Suprapubic skin (tissue), 4 donors: Measurements from ENCODE around the gene TBC1D5.

ENCODE experiments used
- EP300 ChIP-seq: sonication (generic); formaldehyde crosslinking; IDR thresholded peaks from one replicate; pipeline ENCODE4 v1.6.1; 2017; ENCODE audit warnings: antibody characterized with exemption
- POLR2A ChIP-seq, 2 donors: fragments of 450-650 bp; IDR thresholded peaks; one replicate each; pipeline ENCODE4 v1.6.1; 2017; ENCODE audit warnings: antibody characterized with exemption in 2 of 2, mild to moderate bottlenecking in 2 of 2, moderate library complexity in 2 of 2
- POLR2AphosphoS5 ChIP-seq, 3 donors: sonication (generic); formaldehyde crosslinking; IDR thresholded peaks; one replicate each; pipeline ENCODE4 v1.6.1; 2017; ENCODE audit warnings: antibody characterized with exemption in 3 of 3
- TF ChIP-seq, protein P1 (sequence below), 2 donors: fragments of 200-600 bp in 1 of 2; fragments of 450-650 bp in 1 of 2; sonication (generic) in 1 of 2; IDR thresholded peaks; one replicate each; pipeline ENCODE4 v1.5.1; 2016 to 2019; ENCODE audit warnings: antibody characterized with exemption in 2 of 2, mild to moderate bottlenecking in 1 of 2, moderate library complexity in 1 of 2

GRCh38 chr3:17360991-17361390 is 381.4 kb downstream of the TBC1D5 start:
- TF ChIP-seq, protein P1, sequence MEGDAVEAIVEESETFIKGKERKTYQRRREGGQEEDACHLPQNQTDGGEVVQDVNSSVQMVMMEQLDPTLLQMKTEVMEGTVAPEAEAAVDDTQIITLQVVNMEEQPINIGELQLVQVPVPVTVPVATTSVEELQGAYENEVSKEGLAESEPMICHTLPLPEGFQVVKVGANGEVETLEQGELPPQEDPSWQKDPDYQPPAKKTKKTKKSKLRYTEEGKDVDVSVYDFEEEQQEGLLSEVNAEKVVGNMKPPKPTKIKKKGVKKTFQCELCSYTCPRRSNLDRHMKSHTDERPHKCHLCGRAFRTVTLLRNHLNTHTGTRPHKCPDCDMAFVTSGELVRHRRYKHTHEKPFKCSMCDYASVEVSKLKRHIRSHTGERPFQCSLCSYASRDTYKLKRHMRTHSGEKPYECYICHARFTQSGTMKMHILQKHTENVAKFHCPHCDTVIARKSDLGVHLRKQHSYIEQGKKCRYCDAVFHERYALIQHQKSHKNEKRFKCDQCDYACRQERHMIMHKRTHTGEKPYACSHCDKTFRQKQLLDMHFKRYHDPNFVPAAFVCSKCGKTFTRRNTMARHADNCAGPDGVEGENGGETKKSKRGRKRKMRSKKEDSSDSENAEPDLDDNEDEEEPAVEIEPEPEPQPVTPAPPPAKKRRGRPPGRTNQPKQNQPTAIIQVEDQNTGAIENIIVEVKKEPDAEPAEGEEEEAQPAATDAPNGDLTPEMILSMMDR (IDR thresholded peaks at IDR 0.05) = no peak
- TF ChIP-seq POLR2AphosphoS5 (IDR thresholded peaks at IDR 0.05) (no peak), POLR2A (IDR thresholded peaks at IDR 0.05) (no peak), EP300 (no peak)
